ENCODE results near the gene CD180.

Gene CD180

GRCh38 chr5:67203701-67204074 is 7.1 kb upstream of the CD180 start:
- DNase-seq (ENCODE audit: low read depth): no peak
- H3K4me3 ChIP-seq (ENCODE audit: low read depth, low read length): no peak overlapping the region

DNA sequence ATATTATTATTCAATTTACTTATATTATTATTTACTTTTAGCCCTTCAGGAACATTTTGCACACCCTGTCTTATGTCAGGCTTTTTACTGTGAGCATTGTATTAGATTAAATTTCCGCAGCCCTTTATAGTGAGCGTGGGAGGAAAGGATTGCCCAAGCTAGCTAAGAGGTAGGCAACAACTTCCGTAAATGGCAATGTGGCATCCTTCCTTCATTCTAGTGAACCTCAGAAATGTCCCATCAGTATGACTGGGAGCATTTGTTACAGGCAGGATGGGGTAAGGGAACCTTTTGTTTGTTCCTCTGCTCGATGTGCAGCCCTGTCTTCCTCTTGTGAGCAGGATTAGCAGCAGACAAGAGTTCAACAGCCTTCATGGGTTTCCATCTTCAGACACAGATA is 6.2 kb upstream of the CD180 start:
- no peak overlapping the region for H3K4me3 ChIP-seq (ENCODE audit: low read depth, low read length)
- TF ChIP-seq, protein P1, sequence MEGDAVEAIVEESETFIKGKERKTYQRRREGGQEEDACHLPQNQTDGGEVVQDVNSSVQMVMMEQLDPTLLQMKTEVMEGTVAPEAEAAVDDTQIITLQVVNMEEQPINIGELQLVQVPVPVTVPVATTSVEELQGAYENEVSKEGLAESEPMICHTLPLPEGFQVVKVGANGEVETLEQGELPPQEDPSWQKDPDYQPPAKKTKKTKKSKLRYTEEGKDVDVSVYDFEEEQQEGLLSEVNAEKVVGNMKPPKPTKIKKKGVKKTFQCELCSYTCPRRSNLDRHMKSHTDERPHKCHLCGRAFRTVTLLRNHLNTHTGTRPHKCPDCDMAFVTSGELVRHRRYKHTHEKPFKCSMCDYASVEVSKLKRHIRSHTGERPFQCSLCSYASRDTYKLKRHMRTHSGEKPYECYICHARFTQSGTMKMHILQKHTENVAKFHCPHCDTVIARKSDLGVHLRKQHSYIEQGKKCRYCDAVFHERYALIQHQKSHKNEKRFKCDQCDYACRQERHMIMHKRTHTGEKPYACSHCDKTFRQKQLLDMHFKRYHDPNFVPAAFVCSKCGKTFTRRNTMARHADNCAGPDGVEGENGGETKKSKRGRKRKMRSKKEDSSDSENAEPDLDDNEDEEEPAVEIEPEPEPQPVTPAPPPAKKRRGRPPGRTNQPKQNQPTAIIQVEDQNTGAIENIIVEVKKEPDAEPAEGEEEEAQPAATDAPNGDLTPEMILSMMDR (IDR thresholded peaks at IDR 0.05; ENCODE audit: control insufficient read depth, extremely low read depth, insufficient read depth): no peak
- no peak for DNase-seq (ENCODE audit: low read depth)

More at GRCh38 chr5:67203701-67204074, 7.1 kb upstream of the CD180 start:
- TF ChIP-seq, protein P1 (IDR thresholded peaks at IDR 0.05; ENCODE audit: control insufficient read depth, extremely low read depth, insufficient read depth): no peak

- no peak overlapping the region for H3K4me3 ChIP-seq (ENCODE audit: low read depth, low read length)
- DNase-seq (ENCODE audit: low read depth): no peak
- TF ChIP-seq, protein P1 (IDR thresholded peaks at IDR 0.05; ENCODE audit: control insufficient read depth, extremely low read depth, insufficient read depth): no peak
Observed at GRCh38 chr5:67201897-67202549, 5.4 kb upstream of the CD180 start.

DNA sequence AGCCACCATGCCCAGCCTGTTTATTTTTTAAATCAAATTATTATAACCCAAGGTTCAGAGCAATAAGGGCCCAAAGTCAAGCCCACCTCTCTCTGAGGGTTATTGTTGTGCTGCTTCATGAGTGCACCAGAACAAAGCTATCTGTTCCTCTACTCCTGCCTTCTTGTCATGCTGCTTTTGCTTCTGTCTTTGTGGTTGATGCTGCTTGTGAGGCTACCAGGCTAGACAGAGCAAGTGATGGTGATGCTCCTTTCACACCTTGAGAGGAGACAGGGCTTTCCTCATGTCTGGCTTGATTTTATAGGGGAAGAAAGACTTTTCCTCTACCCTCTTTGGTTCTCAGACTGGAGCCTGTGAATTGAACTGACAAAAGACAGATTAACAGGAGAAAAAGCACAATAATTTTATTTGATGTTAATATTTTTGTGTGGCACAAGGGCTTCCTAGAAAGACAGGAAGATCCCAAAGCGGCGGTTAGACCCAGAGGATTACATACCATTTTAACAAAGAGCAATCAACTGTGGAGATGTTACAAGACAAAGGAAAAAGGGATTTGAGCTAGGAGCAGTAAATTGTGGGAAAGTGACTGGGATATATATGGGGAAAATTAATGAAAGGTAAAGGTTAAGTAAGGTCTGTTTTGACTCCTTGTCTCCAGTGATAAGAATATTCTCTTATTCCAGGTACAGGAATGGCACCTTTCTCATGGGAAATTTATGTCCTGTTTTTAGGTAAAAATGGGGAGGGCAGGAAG is 4.4 kb upstream of the CD180 start:
- DNase-seq (ENCODE audit: low read depth): no peak
- TF ChIP-seq, protein P1 (IDR thresholded peaks at IDR 0.05; ENCODE audit: control insufficient read depth, extremely low read depth, insufficient read depth): no peak
- no peak overlapping the region for H3K4me3 ChIP-seq (ENCODE audit: low read depth, low read length)

DNA sequence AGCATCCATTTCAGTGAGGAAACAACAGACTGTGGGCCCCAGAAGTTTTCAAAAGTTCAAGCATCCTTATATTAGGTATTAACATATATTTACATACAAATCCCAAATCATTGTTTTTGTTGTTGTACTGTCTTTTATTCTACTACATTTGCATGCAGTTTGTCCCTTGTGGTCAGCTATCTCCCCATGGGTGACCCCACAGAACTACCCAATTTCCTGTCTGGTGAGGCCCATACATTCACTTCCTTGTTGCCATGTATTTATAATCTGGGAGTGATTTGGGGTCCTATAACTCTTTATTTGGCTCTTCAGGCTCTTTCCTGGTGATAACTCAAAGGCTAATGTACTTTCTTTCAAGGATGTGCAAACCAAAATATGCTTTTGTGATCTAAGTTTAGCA is 3.3 kb upstream of the CD180 start:
- DNase-seq (ENCODE audit: low read depth): no peak
- TF ChIP-seq, protein P1 (IDR thresholded peaks at IDR 0.05; ENCODE audit: control insufficient read depth, extremely low read depth, insufficient read depth): no peak
- H3K4me3 ChIP-seq (ENCODE audit: low read depth, low read length): no peak overlapping the region

DNA sequence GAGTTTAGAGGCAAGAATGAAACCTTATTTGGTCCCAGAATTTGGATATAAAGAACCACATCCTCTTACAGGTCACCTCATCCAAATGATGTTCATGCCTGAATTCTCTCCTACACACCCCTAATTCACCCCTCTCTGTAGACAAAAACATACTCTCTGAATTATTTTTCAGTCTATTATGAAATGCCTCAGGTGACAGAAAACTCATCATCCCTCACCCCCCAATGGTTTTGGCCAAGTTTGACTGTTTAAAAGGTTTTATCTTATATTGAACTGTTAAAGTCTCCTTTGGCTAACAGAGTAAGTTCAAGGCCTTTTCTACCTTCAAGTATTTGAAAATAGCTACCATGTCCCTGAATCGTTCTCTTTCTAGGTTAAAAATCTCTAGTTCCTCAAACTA is 2.3 kb upstream of the CD180 start:
- no peak overlapping the region for H3K4me3 ChIP-seq (ENCODE audit: low read depth, low read length)
- DNase-seq (ENCODE audit: low read depth): no peak

More for the DNA sequence above, 2.3 kb upstream of the CD180 start:
- TF ChIP-seq, protein P1 (IDR thresholded peaks at IDR 0.05; ENCODE audit: control insufficient read depth, extremely low read depth, insufficient read depth): no peak
